NCI-H82 treated with DMSO at 0.1 percent for 48 hours (cell line): ENCODE results near the gene SLC5A1.

Experiments
- DNase-seq: peaks from one replicate; lab custom pipeline; 2025; ENCODE audit not compliant: unreplicated experiment; lab: John Stamatoyannopoulos, UW

The SLC5A1 gene

DNA sequence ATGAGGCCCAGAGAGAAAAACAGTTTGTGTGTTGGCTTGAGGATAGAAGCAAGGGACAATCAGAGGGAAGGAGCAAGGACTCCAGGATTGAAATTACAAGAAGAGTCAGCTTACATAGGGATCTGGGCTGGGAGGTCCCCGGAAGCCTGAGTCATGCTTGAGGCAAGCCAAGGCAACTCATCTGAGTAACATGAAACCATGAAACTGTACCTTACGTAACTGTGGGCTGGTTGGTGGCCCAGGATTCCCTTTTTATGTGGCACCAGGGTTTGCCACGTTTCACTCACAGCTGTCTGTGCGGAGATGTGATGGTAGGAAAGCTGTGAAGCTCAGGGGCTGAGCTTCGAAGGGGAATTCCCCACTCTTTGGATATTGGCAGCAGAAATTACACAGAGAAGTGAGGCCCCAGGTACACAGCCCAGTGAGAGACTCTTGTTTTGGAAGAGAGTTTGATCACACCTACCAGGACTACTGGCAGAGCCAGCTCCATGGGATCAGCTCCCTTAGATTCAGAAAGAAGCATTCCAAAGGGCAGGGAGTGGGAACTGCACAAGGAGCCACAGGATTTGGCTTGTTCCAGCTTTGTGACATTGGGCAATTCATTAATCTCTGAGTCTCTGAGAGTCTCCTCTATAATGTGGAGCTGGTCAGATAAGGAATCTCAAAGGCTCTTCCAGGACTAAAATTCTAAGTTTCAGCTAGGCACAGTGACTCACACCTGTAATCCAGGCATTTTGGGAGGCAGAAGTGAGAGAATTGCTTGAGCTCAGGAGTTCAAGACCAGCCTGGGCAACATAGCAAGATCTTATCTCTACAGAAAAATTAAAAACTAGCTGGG lies 7.8 kb downstream of the SLC5A1 start:
- DNase-seq: no peak

DNA sequence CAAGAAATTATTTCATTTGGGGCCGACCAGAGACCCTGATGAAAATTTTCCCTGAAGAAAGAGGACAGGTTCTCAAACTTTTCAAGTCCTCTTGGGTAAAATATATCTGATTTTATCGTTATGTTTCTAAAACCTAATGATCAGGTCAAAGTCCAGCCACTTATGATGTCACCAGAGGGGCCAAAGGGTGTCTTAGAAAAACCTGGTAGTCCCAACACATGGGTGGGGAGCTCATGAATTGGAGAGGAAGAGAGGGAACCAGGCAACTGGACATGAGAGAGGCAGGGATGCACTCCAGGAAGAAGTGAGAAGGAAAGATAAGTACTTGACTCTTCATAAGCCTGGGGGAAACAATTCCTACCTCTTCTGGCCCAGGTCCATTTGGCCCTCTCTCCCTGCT lies 9.2 kb downstream of the SLC5A1 start:
- DNase-seq: no peak

DNA sequence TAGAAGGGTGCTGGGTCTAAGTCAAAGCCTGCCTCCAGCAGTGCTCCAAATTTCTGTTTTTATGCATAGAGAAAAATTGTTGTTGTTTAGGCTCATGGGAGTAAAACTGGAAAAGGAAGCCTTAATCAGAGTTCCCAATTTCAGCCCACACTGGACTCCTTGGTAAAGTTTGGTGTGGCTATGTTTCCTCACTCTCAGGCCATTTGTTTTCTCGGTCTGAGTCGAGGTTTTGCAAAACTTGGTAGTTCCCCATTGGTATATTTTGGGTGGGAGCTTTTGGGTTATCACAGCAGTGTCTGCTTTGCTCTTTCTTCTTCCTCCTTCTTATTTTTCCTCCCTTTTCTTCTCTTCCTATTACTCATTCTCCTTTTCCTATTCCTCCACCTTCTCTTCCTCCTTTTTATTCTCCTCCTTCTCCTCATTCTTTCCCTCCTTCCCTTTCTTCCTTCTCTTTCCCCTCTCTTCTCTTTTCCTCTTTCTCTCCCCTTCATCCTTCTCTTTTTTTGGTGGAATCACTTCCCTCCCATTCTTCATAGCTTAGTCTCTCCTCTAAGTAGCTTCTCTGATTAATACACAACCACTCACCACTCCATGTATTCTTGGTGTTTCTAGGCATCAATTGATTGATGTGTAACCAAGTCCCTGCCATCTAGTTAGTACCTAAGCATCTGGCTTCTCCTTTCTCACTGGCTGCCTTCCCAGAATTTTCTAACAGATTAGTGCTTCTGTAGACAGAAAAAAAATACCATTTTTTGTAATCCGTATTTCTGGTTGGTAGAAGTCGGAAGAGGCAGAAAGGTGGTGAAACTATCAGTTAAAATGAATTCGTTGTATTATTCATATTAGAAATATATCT lies 10.1 kb downstream of the SLC5A1 start:
- no peak for DNase-seq

DNA sequence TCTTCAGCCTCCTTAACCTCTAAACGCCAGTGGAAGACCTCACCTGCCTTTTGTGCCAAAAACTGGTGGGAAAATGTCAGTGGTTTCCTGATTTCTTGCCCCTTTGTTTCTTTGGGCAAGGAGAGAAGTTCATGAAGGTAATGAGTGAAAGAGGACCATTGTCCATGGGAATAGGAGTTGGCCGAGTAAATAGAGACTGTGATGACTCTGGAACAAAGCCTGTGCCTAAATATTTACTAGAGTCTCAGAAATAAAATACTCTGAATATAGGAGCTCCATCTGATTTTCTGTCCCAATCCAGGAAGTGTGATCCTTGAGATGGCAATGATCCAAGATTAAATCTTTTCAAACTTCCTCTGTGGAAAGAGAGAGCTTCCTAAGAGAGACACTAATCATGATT lies 12.0 kb downstream of the SLC5A1 start:
- no peak for DNase-seq

DNA sequence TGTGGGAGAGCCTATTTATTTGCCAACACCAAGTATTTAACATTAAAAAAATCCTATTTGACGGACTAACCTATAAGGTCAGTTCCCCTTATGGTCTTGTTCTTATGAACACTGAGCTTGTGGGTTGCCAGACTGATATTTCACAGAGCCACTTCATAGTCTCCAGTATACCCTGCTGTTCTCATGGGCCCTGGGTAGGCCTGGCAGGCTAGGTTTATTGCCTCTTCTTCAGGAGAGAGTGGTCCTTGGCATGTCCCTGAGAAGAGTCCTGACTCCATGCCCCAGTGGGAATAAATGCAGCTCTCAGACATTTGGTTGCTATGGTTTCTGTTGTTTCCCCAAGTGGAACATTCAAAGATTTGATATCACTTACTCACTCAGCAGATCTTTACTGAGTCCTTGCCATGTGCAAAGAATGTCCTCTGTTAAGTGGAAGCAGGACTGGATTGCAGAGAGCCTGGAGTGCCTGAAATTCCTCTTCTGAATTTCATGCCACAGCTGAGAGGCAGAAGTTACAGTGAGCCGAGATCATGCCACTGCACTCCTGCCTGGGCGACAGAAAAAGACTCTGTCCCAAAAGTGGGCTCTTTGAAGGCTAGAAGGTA lies 15.7 kb downstream of the SLC5A1 start:
- no peak for DNase-seq

DNA sequence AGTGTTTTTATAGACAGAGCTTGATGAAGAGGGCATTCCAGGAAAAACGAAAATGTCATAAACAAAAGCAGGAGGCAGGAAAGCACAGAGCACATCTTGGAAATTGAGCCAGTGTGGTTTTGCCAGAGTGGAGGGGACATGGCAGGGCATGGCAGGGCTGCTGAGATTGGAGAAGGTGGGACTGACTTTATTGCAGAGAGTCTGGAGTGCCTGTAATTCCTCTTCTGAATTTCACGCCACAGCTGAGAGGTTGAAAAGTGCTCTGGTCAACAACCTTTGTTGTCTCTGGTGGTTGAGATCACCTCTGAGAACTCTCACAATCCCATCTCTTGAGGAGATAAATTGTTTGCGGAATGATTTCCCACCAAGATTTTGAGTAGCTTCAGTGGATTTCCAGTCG lies 16.4 kb downstream of the SLC5A1 start:
- DNase-seq: no peak

DNA sequence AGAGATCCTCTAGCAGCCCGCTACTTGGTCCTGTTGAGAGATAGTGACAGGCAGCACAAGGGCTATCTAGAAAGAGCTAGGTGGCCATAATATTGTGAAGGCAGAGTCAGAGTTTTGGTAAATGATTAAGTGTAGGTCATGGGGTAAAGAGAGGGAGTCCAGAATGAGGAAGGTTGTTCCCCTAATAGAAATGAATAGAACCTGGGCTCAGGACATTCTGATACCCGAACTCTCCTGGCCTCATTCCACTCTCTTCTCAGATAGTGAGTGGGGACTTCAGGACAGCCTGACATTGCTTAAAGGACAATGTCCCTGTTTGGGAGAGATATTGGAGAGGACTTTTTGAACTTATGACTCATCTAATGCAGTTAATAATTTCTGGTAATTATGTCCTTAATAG lies 20.6 kb downstream of the SLC5A1 start:
- no peak for DNase-seq

GRCh38 chr22:32066820-32067219 lies 23.8 kb downstream of the SLC5A1 start:
- DNase-seq: no peak

GRCh38 chr22:32067613-32068012 lies 24.6 kb downstream of the SLC5A1 start:
- no peak for DNase-seq

DNA sequence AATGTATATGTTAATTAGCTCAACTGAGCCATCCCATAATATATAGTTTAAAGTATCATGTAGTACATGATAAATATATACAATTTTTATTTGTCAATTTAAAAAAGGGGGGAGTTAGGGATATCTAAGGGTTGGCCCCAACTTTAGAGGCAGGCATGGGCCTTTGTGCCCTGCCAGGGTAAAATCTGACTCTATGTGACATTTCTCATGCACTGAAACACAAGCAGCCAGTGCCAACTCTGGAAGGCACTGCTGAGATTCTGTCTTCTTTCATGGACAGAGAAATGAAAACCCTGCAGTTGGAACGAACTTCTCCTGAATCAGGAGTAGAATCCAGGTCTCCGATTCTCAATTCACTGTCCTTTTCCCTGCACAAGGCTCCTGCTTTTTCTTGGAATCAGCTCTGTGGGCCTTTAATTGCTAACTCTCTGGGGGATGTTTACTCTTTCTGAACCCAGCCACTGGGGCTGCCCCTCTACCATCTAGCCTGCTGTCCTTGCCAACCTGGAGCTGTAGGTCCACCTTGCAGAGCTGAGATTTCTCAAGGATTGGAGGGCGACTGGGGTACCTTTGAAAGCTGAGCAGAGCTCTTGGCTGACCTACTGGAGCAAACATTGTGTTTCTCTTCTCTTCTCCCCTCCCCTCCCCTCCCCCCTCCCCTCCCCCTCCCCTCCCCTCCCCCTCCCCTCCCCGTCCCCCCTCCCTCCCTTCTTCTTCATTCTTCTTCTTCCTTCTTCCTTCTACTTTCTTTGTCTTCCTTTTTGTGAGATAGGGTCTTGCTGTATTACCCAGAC lies 26.7 kb downstream of the SLC5A1 start:
- no peak for DNase-seq

GRCh38 chr22:32073262-32073661 lies 30.2 kb downstream of the SLC5A1 start:
- DNase-seq: no peak

DNA sequence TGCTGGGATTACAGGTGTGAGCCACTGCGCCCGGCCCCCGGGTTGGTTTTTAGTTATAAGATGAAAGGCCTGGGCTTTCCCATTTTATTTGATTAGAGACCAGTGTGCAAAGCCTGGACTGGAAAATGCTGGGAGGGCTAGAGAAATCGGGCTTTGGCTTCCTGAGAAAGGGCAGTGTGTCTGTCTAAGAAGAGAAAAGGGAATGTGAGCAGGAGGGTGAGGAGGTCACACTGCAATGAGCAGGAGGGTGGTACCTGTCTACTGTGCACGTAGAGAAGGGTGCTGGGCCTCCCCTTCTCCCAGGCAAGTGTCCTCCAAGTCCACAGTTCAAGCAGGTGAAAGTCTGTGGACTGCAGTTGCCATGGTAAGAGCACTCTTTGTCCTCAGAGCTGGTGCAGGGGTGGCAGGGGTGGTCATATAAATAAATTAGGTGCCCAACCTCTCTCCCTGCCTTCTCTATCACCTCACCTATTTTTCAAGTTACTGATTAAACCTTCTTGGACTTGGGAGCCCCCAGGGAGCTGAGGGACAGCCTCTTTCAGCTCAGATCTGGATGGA lies 30.8 kb downstream of the SLC5A1 start:
- DNase-seq: no peak

GRCh38 chr22:32075997-32076760 lies 33.1 kb downstream of the SLC5A1 start:
- DNase-seq: no peak

GRCh38 chr22:32076761-32077084 lies 33.7 kb downstream of the SLC5A1 start:
- no peak for DNase-seq

DNA sequence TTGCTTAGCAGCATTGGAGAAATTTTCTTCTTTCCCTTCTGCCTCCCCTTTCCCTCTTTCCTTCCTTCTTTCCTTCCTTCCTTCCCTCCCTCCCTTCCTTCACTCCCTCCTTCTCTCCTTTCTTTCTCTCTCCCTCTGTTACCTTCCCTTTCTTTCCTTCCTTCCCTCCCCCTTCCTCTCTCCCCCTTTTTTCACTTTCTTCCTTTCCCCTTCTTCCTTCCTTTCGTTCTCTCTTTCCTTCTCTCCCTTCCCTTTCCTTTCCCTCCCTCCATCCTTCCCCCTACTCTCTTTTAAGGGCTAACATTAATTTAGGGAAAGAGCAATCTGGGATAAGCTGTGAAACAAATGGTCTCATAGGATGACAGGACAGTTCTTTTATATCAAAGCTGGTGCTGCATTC lies 34.1 kb downstream of the SLC5A1 start:
- no peak for DNase-seq

- no peak for DNase-seq
Observed at GRCh38 chr22:32079130-32080089, 36.3 kb downstream of the SLC5A1 start.

DNA sequence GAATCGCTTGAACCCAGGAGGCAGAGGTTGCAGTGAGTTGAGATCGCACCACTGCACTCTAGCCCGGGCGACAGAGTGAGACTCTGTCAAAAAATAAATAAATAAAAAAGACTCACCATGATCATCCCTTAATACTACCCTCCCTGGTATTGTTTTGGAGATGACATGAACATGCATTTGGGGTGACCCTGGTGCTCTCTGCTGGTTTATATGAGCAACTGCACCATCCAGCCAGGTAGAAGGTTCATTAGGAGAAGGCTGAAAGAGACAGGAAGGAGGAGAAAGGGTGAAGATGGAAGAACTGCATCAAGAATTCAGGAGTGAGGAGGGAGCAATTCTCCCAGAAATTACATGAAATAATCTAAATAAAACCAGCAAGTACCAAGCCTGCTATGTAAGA lies 37.8 kb downstream of the SLC5A1 start:
- no peak for DNase-seq

- no peak for DNase-seq
Observed at GRCh38 chr22:32082331-32082730, 39.3 kb downstream of the SLC5A1 start.

- DNase-seq: no peak
Observed at GRCh38 chr22:32083000-32083399, 39.9 kb downstream of the SLC5A1 start.
